ENCODE data around the gene SEC31B.

Gene SEC31B

GRCh38 chr10:100519311-100520051, at the start of gene SEC31B:
Gene SEC31B (minus strand): TSS chr10:100519861. CDS start chr10:100516952, 2,909 bp downstream.
- no peak for DNase-seq

DNA sequence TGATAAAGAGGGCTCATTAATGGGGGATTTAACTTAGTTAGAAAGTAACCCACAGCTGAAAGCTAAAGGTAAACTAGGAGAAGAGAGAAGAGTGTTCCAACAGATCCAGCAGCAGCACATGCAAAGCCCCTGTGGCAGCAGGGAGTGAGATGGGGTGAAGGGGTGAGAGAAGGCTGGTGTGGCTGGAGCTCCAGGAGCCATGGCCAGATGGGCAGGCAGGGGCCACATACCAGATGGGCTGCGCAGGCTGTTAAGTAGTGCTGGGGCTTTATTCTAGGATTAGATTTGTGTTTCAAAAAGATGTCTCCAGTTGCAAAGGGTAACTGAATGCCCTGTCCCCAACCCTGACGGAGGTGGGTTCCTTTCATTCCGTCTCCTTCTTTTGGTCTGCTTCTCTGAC, 49.3 kb upstream of the SEC31B start:
- DNase-seq = no peak

GRCh38 chr10:100567826-100568225, 48.2 kb upstream of the SEC31B start:
- DNase-seq = no peak

GRCh38 chr10:100567249-100567648, 47.6 kb upstream of the SEC31B start:
- DNase-seq = no peak

- DNase-seq = no peak
Observed at GRCh38 chr10:100566561-100566960, 46.9 kb upstream of the SEC31B start.

DNA sequence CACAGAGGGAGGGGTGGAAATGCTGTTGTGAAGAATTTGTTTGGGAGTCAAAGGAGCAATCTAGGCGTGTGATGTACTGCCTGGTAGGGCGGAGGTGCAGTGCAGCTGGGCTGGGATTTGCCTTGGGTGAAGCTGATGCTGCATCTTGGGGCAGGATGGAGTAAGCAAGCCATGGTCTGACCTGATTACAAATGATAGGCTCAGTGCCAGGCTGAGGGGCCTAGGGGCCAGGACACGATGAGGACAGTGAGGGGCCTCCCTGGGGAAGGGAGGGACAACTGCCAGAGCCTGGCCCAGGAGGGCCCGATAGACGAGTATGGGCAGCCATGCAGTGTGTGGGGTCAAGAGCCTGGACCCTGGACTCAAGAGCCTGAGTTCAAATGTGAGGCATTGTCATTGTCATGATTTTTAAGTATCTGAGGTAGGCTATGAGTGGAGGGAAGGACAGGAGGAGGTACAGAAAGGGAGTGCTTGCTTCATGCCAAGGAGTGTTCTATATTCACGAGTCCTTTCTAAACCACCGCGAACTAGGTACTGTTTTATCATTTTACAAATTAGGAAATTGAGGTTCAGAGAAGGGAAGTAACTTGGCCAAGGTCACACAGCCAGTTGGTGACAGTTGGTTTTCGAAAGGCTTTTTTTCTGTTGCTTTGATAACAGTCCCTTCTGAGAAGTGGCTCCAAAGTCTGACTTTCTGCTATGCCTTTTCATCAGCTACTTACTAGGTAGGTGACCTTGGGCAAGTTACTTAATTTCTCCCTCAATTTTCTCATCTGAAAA, 45.7 kb upstream of the SEC31B start:
- DNase-seq = no peak

GRCh38 chr10:100562008-100562672, 42.5 kb upstream of the SEC31B start:
- peak; percentile 58 for DNase-seq

- DNase-seq = no peak
Observed at GRCh38 chr10:100561005-100561404, 41.3 kb upstream of the SEC31B start.

GRCh38 chr10:100560248-100560647, 40.6 kb upstream of the SEC31B start:
- DNase-seq = no peak

- no peak for DNase-seq
Observed at GRCh38 chr10:100554902-100555301, 35.2 kb upstream of the SEC31B start.

- DNase-seq = no peak
Observed at GRCh38 chr10:100553929-100554328, 34.3 kb upstream of the SEC31B start.

GRCh38 chr10:100551738-100552137, 32.1 kb upstream of the SEC31B start:
- no peak for DNase-seq

DNA sequence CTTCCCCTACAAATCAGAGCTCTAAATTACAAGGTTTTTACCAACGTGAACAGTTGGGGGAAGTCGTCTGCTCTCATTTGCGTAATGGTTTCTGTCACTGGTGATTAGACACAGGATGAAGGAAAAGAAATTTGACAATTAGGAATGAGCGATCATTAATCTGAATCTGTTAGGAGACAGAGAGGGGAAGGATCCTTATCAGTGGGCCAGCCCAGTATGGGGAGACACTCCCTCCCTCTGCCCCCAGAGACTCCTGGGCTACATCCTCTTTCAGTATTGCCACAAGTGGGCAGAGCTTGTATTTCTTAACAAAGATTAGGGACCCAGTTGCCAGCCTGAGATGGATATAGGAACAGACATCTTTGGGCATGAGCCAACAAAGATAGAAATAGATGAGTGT, 31.5 kb upstream of the SEC31B start:
- DNase-seq = no peak

DNA sequence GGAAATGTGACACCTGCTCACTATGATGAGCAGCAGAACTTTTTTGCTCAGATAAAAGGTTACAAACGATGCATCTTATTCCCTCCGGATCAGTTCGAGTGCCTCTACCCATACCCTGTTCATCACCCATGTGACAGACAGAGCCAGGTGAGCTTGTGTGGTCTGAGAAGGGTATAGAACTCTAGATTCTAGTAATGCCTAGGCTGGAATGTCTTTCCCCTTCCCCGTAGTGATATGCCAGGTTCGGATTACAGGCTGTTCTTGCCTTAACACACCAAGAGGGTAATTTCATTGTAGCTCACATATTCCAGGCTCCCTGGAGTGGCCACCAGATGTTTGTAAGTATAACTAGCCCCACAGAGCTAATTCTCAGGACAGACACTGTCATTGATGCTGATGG, 25.3 kb upstream of the SEC31B start:
- DNase-seq = no peak

GRCh38 chr10:100537475-100537874, 17.8 kb upstream of the SEC31B start:
- no peak for DNase-seq

DNA sequence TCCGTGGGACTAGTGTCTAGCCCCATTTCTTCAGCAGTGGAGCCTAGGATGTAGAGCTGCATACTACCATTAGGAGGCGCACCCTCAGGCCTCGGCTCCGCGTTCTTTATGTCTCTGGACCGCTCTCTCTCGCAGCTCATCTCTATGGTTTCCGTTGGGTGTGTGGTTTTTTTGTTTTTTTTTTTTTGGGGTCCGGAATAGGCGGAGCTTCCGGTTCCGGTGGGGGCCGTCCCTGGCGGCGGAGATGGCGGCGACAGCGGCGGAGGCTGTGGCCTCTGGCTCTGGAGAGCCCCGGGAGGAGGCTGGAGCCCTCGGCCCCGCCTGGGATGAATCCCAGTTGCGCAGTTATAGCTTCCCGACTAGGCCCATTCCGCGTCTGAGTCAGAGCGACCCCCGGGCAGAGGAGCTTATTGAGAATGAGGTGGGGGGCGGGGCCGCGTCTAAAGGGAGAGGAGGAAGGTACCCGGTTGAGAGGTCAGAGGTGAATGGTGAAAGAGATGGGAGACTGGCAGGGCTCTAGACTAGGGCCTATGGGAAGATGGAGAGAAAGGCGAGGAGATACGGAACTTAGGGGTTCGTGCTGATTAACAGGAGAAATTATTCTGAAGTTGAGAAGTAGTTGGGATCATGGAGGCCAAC, 16.2 kb upstream of the SEC31B start, which contains the start of gene HIF1AN:
HIF1AN (plus strand) TSS at position 229 of the 639 bp plus-strand sequence; CDS start at position 245, 16 bp downstream.
- peak; percentile 81 for DNase-seq

DNA sequence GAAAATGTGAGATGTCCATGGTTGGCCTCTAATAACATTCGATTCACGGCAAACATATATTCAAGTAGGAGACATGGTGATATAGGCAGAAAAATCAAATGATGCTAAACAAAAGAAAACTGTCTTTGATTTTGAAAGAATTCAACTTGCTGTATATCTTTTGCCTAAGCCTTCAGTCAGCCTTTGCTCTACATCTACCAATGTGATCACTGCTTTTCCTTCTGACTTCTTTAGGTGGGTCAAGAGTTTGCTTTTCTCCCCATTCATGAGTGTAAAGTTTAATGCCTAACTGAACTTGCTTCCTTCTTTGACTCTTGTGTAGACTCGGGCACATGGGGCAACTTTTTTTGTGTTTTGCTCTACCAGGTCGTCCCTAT, 15.7 kb upstream of the SEC31B start:
- no peak for DNase-seq

- DNase-seq = no peak
Observed at GRCh38 chr10:100534726-100535125, 15.1 kb upstream of the SEC31B start.

- DNase-seq = no peak
Observed at GRCh38 chr10:100531761-100532160, 12.1 kb upstream of the SEC31B start.

DNA sequence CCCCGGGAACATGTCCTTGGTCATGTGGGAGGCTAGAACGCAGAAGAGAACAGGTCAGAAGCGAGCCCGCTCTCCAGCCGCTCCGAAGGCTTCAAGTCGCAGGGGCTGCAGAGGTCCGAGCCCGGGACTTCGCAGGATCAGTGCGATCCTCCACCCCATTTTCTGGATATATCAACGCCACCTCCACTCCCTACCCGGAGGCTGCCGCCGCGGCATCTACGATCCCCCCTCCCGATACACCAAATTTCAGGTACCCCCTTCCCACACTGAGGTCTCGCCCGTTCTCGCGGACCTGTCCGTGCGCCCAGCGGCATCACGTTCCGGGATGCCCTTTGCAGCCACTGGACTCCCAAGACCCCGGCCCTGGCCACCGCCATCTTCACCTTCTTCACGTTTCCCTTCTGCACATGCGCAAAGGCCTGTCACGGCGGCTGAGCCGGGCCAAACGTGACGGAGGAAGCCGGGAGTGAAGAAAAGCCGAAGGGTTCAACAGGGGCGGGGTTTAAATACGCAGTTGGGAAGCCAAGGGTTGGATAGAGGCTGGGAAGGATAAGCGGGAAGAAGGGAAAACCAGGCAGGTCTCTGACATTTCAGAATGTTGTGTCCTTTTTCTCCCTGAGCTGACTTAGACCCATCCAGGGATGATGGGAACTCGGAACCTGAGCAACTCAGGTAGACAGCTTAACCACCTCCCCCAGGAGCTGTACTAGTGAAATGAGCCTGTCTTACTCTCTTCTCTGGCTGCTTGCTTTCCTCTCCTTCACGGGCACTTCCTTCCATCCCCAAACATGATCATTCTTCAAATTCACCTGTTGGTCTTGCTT, 10.0 kb upstream of the SEC31B start, which contains the start of gene NDUFB8:
NDUFB8 (minus strand) TSS at position 397 of the 824 bp plus-strand sequence; CDS start at position 377, 20 bp downstream.
- peak; percentile 79 for DNase-seq

DNA sequence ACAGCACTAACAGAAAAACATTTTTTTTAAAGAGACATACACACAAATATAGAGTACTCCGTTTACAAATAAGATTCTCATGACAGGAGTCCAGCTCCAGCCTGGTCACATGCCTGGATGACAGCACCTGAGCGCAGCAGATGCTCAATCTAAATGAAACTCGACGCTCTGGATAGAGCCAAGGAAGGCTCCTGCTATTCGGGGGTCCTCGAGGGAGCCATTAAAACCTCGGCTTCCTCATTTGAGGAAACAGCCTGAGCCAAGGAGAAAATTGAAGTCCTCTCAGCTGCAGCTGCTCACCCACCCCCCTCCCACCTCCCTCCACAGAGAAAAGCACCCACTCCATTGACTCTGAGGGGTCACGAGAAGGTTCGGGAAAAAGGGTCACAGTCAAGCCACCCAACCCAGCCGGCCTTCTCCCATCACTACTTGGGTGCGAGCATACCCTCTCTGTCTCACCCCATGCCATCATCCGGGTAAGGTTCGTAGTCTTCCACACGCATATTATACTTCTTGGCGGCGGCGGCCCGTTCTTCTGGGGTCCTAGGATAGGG, 9.3 kb upstream of the SEC31B start:
- no peak for DNase-seq

Measured in NCI-H226 (cell line).